K562 (cell line): Measurements from ENCODE around the gene DCUN1D3. TPM values are rescaled to one million over a fixed set of nuclear protein-coding genes. Genes with fewer than 3 reads are reported as not detected.

Experiments used
- ATAC-seq: fragments of 200-7000 bp; cut with Tn5 transposase; 3 replicates; pipeline ENCODE4 v1.9.1; 2020; ENCODE audit warnings: moderate library complexity
- BruUV-seq: library from RNA; stranded (reverse); fragments of 400-500 nt; replicated peaks from 2 replicates; lab custom pipeline; 2021; lab: Mats Ljungman, UMichigan
- CTCF ChIA-PET: fragments of 300-600 bp; formaldehyde crosslinking; extraction: SDS; loops from one replicate; lab custom pipeline; 2021; ENCODE audit warnings: low intra/inter-chr PET ratio; lab: Yijun Ruan, JAX
- POLR2A ChIA-PET: fragments of 300-600, 350-650 bp; sonication (Branson Sonifier 250); formaldehyde crosslinking; extraction: SDS; loops from one replicate; lab custom pipeline; 2021; ENCODE audit warnings: antibody characterized with exemption, inconsistent platforms; lab: Yijun Ruan, JAX
- DNase-seq, 4 experiments: peaks; one replicate each; pipeline versions ENCODE4 v3.0.0 to v3.0.0-alpha.2; 2011 to 2018; ENCODE audit warnings: low spot score in 3 of 4, mixed read lengths in 3 of 4; ENCODE audit errors: extremely low read depth in 1 of 4
- FAIRE-seq: peaks from 2 replicates; lab custom pipeline; 2011; peaks lifted over from hg19 to GRCh38; lab: Jason Lieb, UNC
- H2AFZ ChIP-seq: 2 replicates; pipeline ENCODE4 v1.6.0; 2011; ENCODE audit warnings: low read depth, low read length, control low read depth, inconsistent platforms
- H3K27ac ChIP-seq: fragments of 200-600 bp; 3 replicates; pipeline ENCODE4 v1.8.0; 2011; ENCODE audit warnings: low read depth, mild to moderate bottlenecking, control low read depth, inconsistent platforms, low read length, moderate library complexity, mixed read lengths; ENCODE audit errors: extremely low read depth
- H3K27me3 ChIP-seq, 2 experiments: fragments of 300-600 bp in 1 of 2; 2 replicates in 1 of 2; 3 replicates in 1 of 2; pipeline versions ENCODE4 v1.6.0 to v1.8.0; 2011; ENCODE audit warnings: inconsistent platforms in 2 of 2, low read length in 2 of 2, mild to moderate bottlenecking in 1 of 2, mixed read lengths in 1 of 2, moderate library complexity in 1 of 2; ENCODE audit not compliant: control insufficient read depth in 2 of 2, insufficient read depth in 2 of 2
- H3K36me3 ChIP-seq: fragments of 300-600 bp; 3 replicates; pipeline ENCODE4 v1.8.0; 2011; ENCODE audit warnings: mild to moderate bottlenecking, low read length, inconsistent platforms; ENCODE audit not compliant: control insufficient read depth, insufficient read depth
- H3K4me1 ChIP-seq, 2 experiments: fragments of 200-600 bp in 1 of 2; replicated peaks in 1 of 2; 2 replicates in 1 of 2; 3 replicates in 1 of 2; pipeline versions ENCODE4 v1.5.1 to v1.8.0; 2011; ENCODE audit warnings: inconsistent platforms in 2 of 2, low read length in 2 of 2, mild to moderate bottlenecking in 1 of 2, mixed read lengths in 1 of 2, moderate library complexity in 1 of 2; ENCODE audit not compliant: control insufficient read depth in 2 of 2, insufficient read depth in 2 of 2
- H3K4me2 ChIP-seq: 2 replicates; pipeline ENCODE4 v1.6.1; 2011; ENCODE audit warnings: low read length, control low read depth, inconsistent platforms, mixed read lengths; ENCODE audit not compliant: insufficient read depth
- H3K4me3 ChIP-seq: fragments of 200-600 bp; sonication (generic), shearing (Covaris generic); 2 replicates; pipeline ENCODE4 v1.5.1; 2016; ENCODE audit warnings: control low read depth, inconsistent platforms
- H3K79me2 ChIP-seq: fragments of 200-600 bp; 3 replicates; pipeline ENCODE4 v1.8.0; 2011; ENCODE audit warnings: low read length, inconsistent platforms; ENCODE audit not compliant: control insufficient read depth, insufficient read depth
- H3K9ac ChIP-seq, 2 experiments: 2 replicates each; pipeline versions ENCODE4 v1.6.0 to v1.6.1; 2011; ENCODE audit warnings: low read depth in 2 of 2, low read length in 2 of 2, control low read depth in 1 of 2, inconsistent platforms in 1 of 2, mild to moderate bottlenecking in 1 of 2, mixed read lengths in 1 of 2; ENCODE audit not compliant: insufficient read depth in 1 of 2
- H3K9me1 ChIP-seq: one replicate; pipeline ENCODE4 v1.6.0; 2011; ENCODE audit warnings: inconsistent platforms, mild to moderate bottlenecking, low read length, moderate library complexity; ENCODE audit not compliant: control insufficient read depth, insufficient read depth
- H3K9me3 ChIP-seq: replicated peaks from 2 replicates; pipeline ENCODE4 v1.5.1; 2011; ENCODE audit warnings: low read depth, low read length, inconsistent platforms; ENCODE audit not compliant: control insufficient read depth, insufficient read depth
- H4K20me1 ChIP-seq: replicated peaks from 2 replicates; pipeline ENCODE4 v1.6.1; 2011; ENCODE audit warnings: low read length, inconsistent platforms, mixed read lengths; ENCODE audit not compliant: control insufficient read depth, insufficient read depth
- CXXC5 ChIP-seq: fragments of 250-450 bp; sonication (Bioruptor Pico); IDR thresholded peaks from 2 replicates; pipeline ENCODE4 v1.8.0; 2022; ENCODE audit warnings: inconsistent platforms, mild to moderate bottlenecking, moderate library complexity
- EHMT2 ChIP-seq: fragments of 450-650 bp; IDR thresholded peaks from 2 replicates; pipeline ENCODE4 v1.6.1; 2018; ENCODE audit warnings: antibody characterized with exemption
- ELF1 ChIP-seq: fragments of 200-800 bp; sonication (Bioruptor generic); IDR thresholded peaks from 2 replicates; pipeline ENCODE4 v1.6.1; 2016; ENCODE audit warnings: missing genetic modification characterization, missing compliant biosample characterization
- HDAC2 ChIP-seq: fragments of 450-650 bp; IDR thresholded peaks from 2 replicates; pipeline ENCODE4 v1.6.1; 2016; ENCODE audit warnings: mild to moderate bottlenecking
- SPI1 ChIP-seq: IDR thresholded peaks from 2 replicates; pipeline ENCODE4 v1.6.1; 2011; ENCODE audit warnings: low read depth, low read length, control low read depth, borderline replicate concordance
- UBTF ChIP-seq, 2 experiments: IDR thresholded peaks; 2 replicates each; pipeline ENCODE4 v1.6.1; 2012; ENCODE audit warnings: improper control_type of control experiment in 2 of 2, low read depth in 2 of 2, low read length in 2 of 2, borderline replicate concordance in 1 of 2
- ZEB2 ChIP-seq: fragments of 450-650 bp; IDR thresholded peaks from 2 replicates; pipeline ENCODE4 v1.6.1; 2016
- ZNF696 ChIP-seq: fragments of 250-450 bp; sonication (Bioruptor Pico); conservative IDR thresholded peaks from 2 replicates; pipeline ENCODE4 v1.4.0; 2020; ENCODE audit warnings: mild to moderate bottlenecking, moderate library complexity
- ZNF764 ChIP-seq: fragments of 250-450 bp; sonication (Bioruptor Pico); IDR thresholded peaks from 2 replicates; pipeline ENCODE4 v1.4.0; 2020; ENCODE audit warnings: low read depth, mild to moderate bottlenecking, moderate library complexity
- ZSCAN32 ChIP-seq: fragments of 450-650 bp; formaldehyde crosslinking; IDR thresholded peaks from 2 replicates; pipeline ENCODE4 v1.4.0; 2020; ENCODE audit warnings: mild to moderate bottlenecking, moderate library complexity
- WGBS: fragments of 100-300 bp; shearing (Covaris generic); methylation state at CpG from one replicate; pipeline ENCODE4 v1.1.6; 2016; ENCODE audit warnings: low coverage, mixed read lengths; ENCODE audit not compliant: insufficient coverage; ENCODE audit errors: missing lambda C conversion rate; 5-methylcytosine and 5-hydroxymethylcytosine counted together
- in situ Hi-C: fragments of 300-500 bp; cut with MboI; formaldehyde crosslinking; loops from 4 replicates; pipeline ENCODE4 v1.15.0; 2018; ENCODE audit warnings: inconsistent platforms, mixed read lengths
- intact Hi-C: fragments of 100-400 bp; cut with micrococcal nuclease; formaldehyde crosslinking; loops from 2 replicates; pipeline ENCODE4 v1.14.2; 2022
- polyA plus RNA-seq, 8 experiments: library from polyadenylated mRNA; depleted of rRNA in 4 of 8; stranded (reverse) in 5 of 8; unstranded in 3 of 8; fragments of >200 nt; fragmentation: Nextera tagmentation in 2 of 8; fragmentation: Illumina TruSeq in 1 of 8; extraction: Ambion mirVana in 2 of 8; extraction: Trizol in 1 of 8; gene quantifications; 2 replicates each; pipeline versions ENCODE4 v1.2.1 to v1.2.3, GENCODE V29; 2011 to 2014; ENCODE audit warnings: inconsistent platforms in 1 of 8, missing spikeins in 1 of 8
- total RNA-seq, 7 experiments: library from RNA; depleted of rRNA in 6 of 7; stranded (reverse); fragments of >200 nt in 6 of 7; fragmentation: Illumina TruSeq in 2 of 7; extraction: Trizol in 2 of 7; gene quantifications; 2 replicates each; pipeline versions ENCODE4 v1.2.1 to v1.2.3, GENCODE V29; 2011 to 2021; ENCODE audit warnings: low replicate concordance in 1 of 7
- TF ChIP-seq, protein P1 (sequence below): fragments of 250-450 bp; sonication (Bioruptor Pico); IDR thresholded peaks from 2 replicates; pipeline ENCODE4 v1.8.0; 2021; ENCODE audit warnings: moderate library complexity, mild to moderate bottlenecking, inconsistent platforms
- TF ChIP-seq, protein P2 (sequence below), 2 experiments: fragments of 450-650 bp in 1 of 2; sonication (generic) in 1 of 2; formaldehyde crosslinking in 1 of 2; IDR thresholded peaks in 1 of 2; conservative IDR thresholded peaks in 1 of 2; 2 replicates each; pipeline versions ENCODE4 v1.6.1 to v1.8.1; 2016 to 2023; ENCODE audit warnings: mild to moderate bottlenecking in 2 of 2, moderate library complexity in 2 of 2, inconsistent platforms in 1 of 2, missing genetic modification reagents in 1 of 2
- TF ChIP-seq, protein P3 (sequence below): fragments of 250-450 bp; sonication (Bioruptor Pico); IDR thresholded peaks from 2 replicates; pipeline ENCODE4 v1.5.0; 2021; ENCODE audit warnings: mild to moderate bottlenecking, borderline replicate concordance

DCUN1D3 gene
- total and polyA plus RNA-seq, 9 of the 15 experiments (the other 6 are each of a cell fraction or from before 2014, with no cell fraction given): 1.0 to 4.7 (median 2.2) TPM

DNA sequence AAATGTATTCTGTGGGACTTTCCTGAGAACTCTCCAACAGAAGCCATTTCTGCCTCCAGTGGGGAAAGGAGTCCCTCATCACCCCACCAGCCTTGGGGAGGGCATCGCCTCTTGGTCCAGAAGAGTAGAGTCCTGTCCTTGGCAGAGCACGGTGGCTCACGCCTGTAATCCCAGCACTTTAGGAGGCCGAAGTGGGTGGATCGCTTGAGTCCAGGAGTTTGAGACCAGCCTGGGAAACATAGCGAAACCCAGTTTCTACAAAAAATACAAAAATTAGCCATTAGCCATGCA, 41.4 kb upstream of the DCUN1D3 start (continued):
- TF ChIP-seq UBTF (IDR thresholded peaks at IDR 0.05; ENCODE audit: borderline replicate concordance in 1 of 2, low read depth in 2 of 2, low read length in 2 of 2): no peak
- no peak for TF ChIP-seq ZSCAN32
- TF ChIP-seq ZEB2: no peak
- TF ChIP-seq, protein P1, sequence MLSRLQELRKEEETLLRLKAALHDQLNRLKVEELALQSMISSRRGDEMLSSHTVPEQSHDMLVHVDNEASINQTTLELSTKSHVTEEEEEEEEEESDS (CRISPR knock-in tag): no peak
- TF ChIP-seq ZNF764 (CRISPR knock-in tag): no peak
- TF ChIP-seq HDAC2: no peak

GRCh38 chr16:20940871-20941635, 40.9 kb upstream of the DCUN1D3 start:
- H4K20me1 ChIP-seq: no peaks in the 10 kb centered on the region
- H3K9me1 ChIP-seq: no peaks in the 10 kb centered on the region
- H3K9ac ChIP-seq: no peak overlapping the region
- no peak for FAIRE-seq
- no peak overlapping the region for H3K4me3 ChIP-seq
- ATAC-seq: no peak
- intact Hi-C loops (no loop called here), in situ Hi-C loops (no loop called here)
- H2AFZ ChIP-seq: peak overlapping the region; percentile 72
- ChIA-PET POLR2A (interaction anchor here (0.6 kb wide), 1 partner anchor 26 kb away, joined by 3 read pairs; no protein-coding TSS in a partner anchor), CTCF (no interaction called here)
- peaks cover 9 to 17% of the 10 kb centered on the region in 2 experiments for H3K4me1 ChIP-seq
- BruUV-seq: no TSS peak
- no peaks in the 10 kb centered on the region for H3K79me2 ChIP-seq
- WGBS: 15% methylated on average over 6 of the region's 6 CpGs
- 0 out of 2 replicates have a peak, but pooled peaks cover 2% of the 10 kb centered on the region for H3K9me3 ChIP-seq
- no peak overlapping the region for H3K27ac ChIP-seq
- H3K27me3 ChIP-seq: peaks cover 2 to 7% of the 10 kb centered on the region in 2 experiments; a peak in 2 of 5 replicates
- H3K4me2 ChIP-seq: no peak overlapping the region
- DNase-seq: no peak
- H3K36me3 ChIP-seq: no peaks in the 10 kb centered on the region
- TF ChIP-seq, protein P2, sequence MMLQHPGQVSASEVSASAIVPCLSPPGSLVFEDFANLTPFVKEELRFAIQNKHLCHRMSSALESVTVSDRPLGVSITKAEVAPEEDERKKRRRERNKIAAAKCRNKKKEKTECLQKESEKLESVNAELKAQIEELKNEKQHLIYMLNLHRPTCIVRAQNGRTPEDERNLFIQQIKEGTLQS (IDR thresholded peaks at IDR 0.05): peak; percentile 35; the same call in 1 of the 2 replicates
- TF ChIP-seq, protein P2 (CRISPR knock-in tag; conservative IDR thresholded peaks at IDR 0.05): no peak
- TF ChIP-seq ZNF696 (CRISPR knock-in tag): no peak
- TF ChIP-seq ELF1 (tag): no peak
- no peak for TF ChIP-seq CXXC5
- TF ChIP-seq, protein P3, sequence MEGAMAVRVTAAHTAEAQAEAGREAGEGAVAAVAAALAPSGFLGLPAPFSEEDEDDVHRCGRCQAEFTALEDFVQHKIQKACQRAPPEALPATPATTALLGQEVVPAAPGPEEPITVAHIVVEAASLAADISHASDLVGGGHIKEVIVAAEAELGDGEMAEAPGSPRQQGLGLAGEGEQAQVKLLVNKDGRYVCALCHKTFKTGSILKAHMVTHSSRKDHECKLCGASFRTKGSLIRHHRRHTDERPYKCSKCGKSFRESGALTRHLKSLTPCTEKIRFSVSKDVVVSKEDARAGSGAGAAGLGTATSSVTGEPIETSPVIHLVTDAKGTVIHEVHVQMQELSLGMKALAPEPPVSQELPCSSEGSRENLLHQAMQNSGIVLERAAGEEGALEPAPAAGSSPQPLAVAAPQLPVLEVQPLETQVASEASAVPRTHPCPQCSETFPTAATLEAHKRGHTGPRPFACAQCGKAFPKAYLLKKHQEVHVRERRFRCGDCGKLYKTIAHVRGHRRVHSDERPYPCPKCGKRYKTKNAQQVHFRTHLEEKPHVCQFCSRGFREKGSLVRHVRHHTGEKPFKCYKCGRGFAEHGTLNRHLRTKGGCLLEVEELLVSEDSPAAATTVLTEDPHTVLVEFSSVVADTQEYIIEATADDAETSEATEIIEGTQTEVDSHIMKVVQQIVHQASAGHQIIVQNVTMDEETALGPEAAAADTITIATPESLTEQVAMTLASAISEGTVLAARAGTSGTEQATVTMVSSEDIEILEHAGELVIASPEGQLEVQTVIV (CRISPR knock-in tag): no peak
- TF ChIP-seq SPI1: peak; percentile 84
- TF ChIP-seq EHMT2: no peak
